Measurements from ENCODE around the gene TMEM184A.
"Not testable (repeated sequence)": the region's sequence is repeated elsewhere in the genome, so short reads cannot be mapped to it uniquely, and the experiment has no call there.

Gene TMEM184A

DNA sequence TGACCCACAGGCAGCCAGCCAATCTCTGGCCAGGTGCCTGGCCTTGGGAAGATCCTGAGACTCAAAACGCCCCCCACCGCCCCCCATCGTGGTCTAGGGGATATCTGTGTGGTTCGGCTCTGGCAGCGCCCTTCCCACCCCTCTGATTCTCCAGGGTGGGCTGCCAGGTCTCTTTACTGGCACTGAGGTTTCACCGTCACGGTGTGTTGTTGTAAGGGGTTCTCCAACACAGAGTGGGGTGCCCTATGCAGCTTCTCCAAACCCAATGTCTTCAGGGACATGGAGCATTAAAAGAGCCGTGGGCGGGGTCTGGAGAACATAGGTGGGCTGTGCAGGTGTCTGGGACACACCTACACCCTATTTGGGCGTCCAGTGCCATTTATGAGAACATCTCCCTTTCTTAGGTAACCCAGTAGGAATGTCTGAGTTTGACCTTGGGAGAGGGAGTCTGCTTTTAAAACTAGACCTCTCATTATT is 24.0 kb downstream of the TMEM184A start:
- in situ Hi-C loops (cut with HindIII; ENCODE audit: low sequenced_read_pairs), result no loop called here

DNA sequence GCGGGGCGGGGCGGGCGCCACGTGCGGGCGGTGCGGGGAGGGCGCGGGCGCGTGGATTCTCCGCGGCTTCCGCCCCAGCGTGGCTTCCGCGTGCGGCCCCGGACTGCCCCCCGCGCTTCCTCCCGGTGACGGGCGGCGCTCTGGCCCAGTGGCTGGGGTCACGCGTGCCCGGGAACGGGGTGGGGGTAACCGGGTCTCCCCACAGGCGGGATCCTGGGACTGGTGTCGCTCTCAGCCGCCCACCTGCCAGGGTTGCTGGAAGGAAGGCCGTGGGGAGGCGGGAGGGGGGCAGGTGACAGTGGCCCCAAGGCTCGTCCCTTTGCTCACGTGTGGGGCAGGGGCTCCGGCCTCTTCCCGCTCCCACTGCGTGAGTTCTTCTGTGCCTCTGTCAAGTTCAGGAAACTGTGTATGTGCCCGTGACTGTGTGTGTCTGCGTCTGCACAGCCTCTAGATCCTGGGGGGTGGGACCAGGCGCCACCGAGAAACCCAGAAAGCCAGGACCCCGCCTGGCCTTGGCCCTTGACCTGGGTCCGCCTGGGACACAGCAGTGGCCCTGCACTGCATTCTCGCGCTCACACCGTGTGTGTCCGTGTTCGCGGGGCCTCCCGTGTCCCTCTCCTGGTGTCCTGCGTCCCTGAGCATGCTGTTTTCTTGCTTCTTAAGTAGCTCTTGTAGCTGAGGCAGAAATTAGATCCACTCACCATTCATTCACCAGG is 24.6 kb downstream of the TMEM184A start:
- in situ Hi-C loops (cut with HindIII; ENCODE audit: low sequenced_read_pairs), result no loop called here

DNA sequence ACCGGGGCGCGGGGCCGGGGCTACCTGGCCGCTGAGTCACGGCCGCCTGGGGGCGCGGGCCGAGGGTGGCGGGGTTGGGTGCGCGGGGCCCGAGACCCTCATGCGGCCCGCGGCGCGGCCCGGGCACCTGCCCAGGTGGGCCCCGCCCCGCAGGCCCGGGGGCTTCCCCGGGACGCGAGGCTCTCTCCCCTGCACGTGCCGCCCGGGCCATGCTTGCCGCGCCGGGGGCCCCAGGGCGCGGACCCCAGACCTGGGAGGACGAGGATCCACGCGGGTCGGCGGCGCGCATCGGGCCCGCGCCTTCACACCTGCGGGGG is 25.1 kb downstream of the TMEM184A start:
- in situ Hi-C loops (cut with HindIII; ENCODE audit: low sequenced_read_pairs), result no loop called here

- in situ Hi-C loops (cut with HindIII; ENCODE audit: low sequenced_read_pairs), result no loop called here
Measured at GRCh38 chr7:1529383-1530116, 26.5 kb downstream of the TMEM184A start.

DNA sequence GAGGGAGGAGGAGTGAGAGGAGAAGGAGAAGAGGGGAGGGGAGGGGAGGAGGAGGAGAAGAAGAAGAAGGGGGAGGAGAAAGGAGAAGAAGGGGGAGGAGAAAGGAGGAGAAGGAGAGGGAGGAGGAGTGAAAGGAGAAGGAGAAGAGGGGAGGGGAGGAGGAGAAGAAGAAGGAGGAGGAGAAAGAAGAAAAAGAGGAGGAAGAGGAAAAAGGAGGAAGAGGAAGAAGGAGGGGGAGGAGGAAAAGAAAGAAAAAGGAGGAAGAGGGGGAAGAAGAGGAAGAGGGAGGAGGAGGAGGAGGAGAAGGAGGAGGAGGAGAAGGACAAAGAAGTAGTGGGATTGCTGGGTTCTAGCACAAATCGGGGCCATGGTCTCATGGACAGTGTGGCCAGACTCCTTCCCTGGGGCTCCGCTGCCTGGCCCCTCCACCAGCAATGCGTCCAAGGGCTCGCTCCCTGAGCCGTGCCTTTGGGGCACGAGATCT is 29.7 kb downstream of the TMEM184A start:
- in situ Hi-C loops (cut with HindIII; ENCODE audit: low sequenced_read_pairs), result no loop called here

- in situ Hi-C loops (cut with HindIII; ENCODE audit: low sequenced_read_pairs), result no loop called here
Measured at GRCh38 chr7:1525409-1525808, 30.6 kb downstream of the TMEM184A start.

DNA sequence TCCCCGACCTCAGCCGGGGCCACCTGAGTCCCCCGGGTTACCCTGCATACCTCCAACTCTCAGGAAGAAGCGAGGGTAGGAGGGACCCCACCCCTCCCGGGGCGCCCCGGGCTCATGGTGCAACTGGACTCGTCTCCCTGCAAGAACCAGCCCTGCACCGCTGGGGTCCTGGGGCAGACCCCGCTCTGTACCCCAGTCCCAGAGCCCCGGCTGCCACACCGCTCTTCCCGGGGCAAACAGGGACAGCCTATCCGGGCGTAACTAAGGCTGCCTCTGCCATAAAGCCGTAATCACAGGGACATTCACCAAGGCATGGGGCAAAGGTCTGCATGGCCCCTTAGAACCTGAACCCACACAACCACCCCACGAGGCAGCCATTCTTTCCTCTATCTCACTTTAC is 32.2 kb downstream of the TMEM184A start:
- in situ Hi-C loops (cut with HindIII; ENCODE audit: low sequenced_read_pairs), result no loop called here

GRCh38 chr7:1523208-1523607 is 32.8 kb downstream of the TMEM184A start:
- in situ Hi-C loops (cut with HindIII; ENCODE audit: low sequenced_read_pairs), result no loop called here

DNA sequence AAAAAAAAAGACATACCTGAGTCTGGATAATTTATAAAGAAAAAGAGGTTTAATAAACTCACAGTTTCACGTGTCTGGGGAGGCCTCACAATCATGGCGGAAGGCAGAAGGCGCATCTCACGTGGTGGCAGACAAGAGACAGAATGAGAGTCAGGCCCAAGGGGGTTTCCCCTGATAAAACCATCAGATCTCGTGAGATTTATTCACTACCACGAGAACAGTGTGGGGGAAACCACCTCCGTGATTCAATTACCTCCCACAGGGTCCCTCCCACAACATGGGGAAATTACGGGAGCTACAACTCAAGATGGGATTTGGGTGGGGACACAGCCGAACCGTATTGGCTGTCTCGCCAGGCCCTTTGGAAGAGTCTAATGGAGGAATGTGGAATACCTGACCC is 34.5 kb downstream of the TMEM184A start:
- in situ Hi-C loops (cut with HindIII; ENCODE audit: low sequenced_read_pairs), result no loop called here

GRCh38 chr7:1520539-1521234 is 35.3 kb downstream of the TMEM184A start:
- in situ Hi-C loops (cut with HindIII; ENCODE audit: low sequenced_read_pairs), result no loop called here

GRCh38 chr7:1519322-1519922 is 36.6 kb downstream of the TMEM184A start:
- in situ Hi-C loops (cut with HindIII; ENCODE audit: low sequenced_read_pairs), result not testable (repeated sequence)

- in situ Hi-C loops (cut with HindIII; ENCODE audit: low sequenced_read_pairs), result no loop called here
Measured at GRCh38 chr7:1516586-1517251, 39.3 kb downstream of the TMEM184A start.

- in situ Hi-C loops (cut with HindIII; ENCODE audit: low sequenced_read_pairs), result not testable (repeated sequence)
Measured at GRCh38 chr7:1515509-1515967, 40.5 kb downstream of the TMEM184A start.

- in situ Hi-C loops (cut with HindIII; ENCODE audit: low sequenced_read_pairs), result no loop called here
Measured at GRCh38 chr7:1514995-1515401, 41.0 kb downstream of the TMEM184A start.

DNA sequence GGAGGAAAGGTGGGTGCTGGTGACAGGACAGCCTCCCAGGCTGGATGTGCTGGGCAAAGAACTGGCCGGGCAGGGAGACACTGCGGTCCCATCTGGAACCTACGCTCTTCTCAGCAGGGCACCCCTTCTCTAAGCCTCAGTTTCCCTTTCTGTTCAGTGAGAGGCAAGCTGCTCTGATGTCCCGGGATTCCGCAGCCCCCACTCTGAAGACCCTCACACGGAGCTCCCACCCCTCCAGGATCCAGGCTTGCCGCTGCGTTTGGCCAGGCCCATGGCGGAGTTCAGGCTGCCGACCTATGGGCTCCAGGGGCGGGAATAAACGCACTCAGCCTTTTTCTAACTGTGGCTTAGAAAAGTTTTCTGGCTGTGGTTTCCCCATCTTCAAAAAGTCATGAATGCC is 41.6 kb downstream of the TMEM184A start:
- in situ Hi-C loops (cut with HindIII; ENCODE audit: low sequenced_read_pairs), result no loop called here

DNA sequence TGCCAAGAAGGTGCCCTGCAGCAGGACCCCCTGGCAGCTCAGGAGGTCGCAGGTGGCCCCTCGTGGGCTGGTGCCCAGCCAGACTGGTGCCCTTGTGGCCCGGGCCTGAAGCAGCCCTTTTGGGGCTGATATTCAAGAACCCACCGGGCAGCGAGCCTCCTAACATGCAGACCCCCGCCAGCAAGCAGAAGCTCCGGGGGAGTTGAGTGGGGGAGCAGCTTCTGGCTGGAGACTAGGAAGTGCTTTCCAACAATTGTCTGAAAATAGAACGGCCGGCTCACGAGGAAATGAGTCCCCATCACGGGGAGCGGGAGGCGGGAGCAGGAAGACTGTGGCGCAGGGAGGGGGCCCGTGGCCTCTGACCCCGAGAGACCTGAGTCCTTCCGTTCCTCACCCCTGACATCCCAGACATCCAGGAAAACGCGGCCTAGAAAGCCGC is 42.3 kb downstream of the TMEM184A start:
- in situ Hi-C loops (cut with HindIII; ENCODE audit: low sequenced_read_pairs), result no loop called here

DNA sequence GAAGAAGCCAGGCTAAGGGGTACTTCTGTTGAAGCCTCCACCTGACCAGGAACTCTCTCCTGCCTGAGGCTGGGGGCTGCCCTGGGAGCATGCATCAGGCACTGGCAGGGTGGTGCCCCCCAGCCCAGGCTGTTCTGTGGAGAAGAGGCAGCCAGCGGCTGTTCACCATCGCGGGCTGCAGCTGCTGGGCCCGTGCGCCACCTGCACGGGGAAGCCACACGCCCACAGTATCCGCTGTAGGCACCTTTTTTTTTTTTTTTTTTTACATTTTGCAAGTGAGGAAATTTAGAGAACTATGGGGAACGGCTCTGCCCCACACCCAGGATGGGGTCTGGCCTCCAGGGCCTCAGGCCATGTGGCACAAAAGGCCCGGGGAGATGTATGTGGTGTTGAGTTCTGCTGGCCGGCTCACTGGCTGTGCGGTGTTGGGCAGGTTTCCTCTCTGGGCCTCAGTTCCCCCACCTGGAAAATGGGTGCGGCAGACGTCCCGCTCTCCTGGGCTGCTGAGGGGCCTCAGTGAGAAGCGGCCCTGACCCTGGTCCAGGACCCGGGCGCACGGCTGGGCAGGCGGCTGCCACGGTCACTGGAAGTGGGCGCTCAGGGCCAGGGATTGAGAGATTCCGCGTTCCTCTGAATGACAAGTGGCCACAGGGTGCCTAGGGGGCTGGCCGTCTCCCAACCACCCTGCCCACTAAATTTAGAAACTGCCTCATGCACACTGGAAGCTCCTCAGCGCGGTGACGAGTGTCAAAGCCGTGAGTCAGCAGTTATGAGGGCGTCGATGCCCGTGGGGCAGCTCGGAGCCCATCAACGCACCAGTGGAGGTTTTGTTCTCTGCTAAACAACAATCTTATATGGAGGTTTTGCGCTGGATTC is 43.0 kb downstream of the TMEM184A start:
- in situ Hi-C loops (cut with HindIII; ENCODE audit: low sequenced_read_pairs), result no loop called here

DNA sequence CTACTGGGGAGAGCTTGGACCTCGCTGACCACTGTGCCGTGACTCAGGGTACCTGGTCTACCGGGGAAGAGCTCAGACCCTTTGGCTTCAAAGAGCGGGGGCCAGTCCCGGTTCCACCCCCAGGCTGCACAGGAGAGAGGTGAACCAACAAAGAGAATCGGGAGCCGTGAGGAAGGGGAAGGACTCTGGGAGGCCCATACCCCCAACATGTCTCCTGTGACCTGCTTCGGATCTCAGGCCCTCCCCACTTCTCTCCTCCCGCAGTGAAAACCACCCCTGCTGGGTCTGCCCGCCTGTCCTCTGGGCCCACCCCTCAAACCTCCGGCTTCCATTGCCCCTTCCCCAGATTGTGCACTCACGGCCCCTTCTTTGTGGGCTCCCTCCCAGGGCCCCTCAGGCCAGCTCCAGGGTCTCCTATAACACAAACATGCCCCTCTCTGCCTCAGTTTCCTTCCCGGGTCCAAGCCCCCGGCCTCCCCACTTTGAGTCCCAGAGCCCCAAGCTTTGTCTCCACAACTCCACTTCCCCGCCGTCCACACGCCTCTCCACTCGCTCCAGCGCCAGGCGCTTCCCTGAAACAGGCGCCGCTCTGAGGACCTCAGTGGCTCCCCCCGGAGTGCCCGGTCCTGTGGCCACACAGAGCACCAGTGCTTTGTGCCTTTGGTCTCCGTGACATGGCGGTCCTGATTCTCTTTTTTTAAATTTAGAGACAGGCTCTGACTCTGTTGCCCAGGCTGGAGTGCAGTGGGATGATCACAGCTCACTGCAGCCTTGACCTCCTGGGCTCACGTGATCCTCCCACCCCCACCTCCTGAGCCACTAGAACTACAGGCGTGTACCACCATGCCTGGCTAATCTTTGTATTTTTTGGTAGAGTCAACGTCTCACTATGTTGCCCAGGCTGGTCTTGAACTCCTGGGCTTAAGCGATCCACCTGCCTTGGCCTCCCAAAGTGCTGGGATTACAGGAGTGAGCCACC is 44.3 kb downstream of the TMEM184A start:
- in situ Hi-C loops (cut with HindIII; ENCODE audit: low sequenced_read_pairs), result no loop called here

- in situ Hi-C loops (cut with HindIII; ENCODE audit: low sequenced_read_pairs), result no loop called here
Measured at GRCh38 chr7:1510780-1511154, 45.2 kb downstream of the TMEM184A start.
